K562 (cell line): ENCODE measurements around the gene LAMTOR1. TPM values are rescaled to one million over a fixed set of nuclear protein-coding genes. Genes with fewer than 3 reads are reported as not detected.

Experiments used
- BRD4 ChIP-seq: fragments of 200-600 bp; sonication (generic); IDR thresholded peaks from 2 replicates; pipeline ENCODE4 v1.6.1; 2017; ENCODE audit warnings: inconsistent platforms
- CHD2 ChIP-seq: IDR thresholded peaks from 2 replicates; pipeline ENCODE4 v1.6.1; 2011; ENCODE audit warnings: low read depth, low read length
- CREB1 ChIP-seq, 2 experiments: sonication (generic) in 1 of 2; formaldehyde crosslinking in 1 of 2; IDR thresholded peaks; 2 replicates each; pipeline versions ENCODE4 v1.6.1 to v1.8.0; 2012 to 2022; ENCODE audit warnings: inconsistent platforms in 1 of 2, mild to moderate bottlenecking in 1 of 2, missing genetic modification reagents in 1 of 2, moderate library complexity in 1 of 2
- DACH1 ChIP-seq: fragments of 450-650 bp; IDR thresholded peaks from 2 replicates; pipeline ENCODE4 v1.6.1; 2018; ENCODE audit not compliant: partially characterized antibody
- E2F3 ChIP-seq: fragments of 250-450 bp; sonication (Bioruptor Pico); IDR thresholded peaks from 2 replicates; pipeline ENCODE4 v1.4.0; 2020; ENCODE audit warnings: mild to moderate bottlenecking
- ELF1 ChIP-seq: fragments of 200-800 bp; sonication (Bioruptor generic); IDR thresholded peaks from 2 replicates; pipeline ENCODE4 v1.6.1; 2016; ENCODE audit warnings: missing genetic modification characterization, missing compliant biosample characterization
- ELF2 ChIP-seq: fragments of 250-450 bp; sonication (Bioruptor Pico); IDR thresholded peaks from 2 replicates; pipeline ENCODE4 v1.5.0; 2021; ENCODE audit warnings: mild to moderate bottlenecking
- FOS ChIP-seq: IDR thresholded peaks from 3 replicates; pipeline ENCODE4 v1.6.1; 2011; ENCODE audit not compliant: insufficient read length; ENCODE audit errors: extremely low read depth
- FOSL1 ChIP-seq: fragments of 200-800 bp; sonication (Bioruptor generic); conservative IDR thresholded peaks from 2 replicates; pipeline ENCODE4 v1.6.1; 2016; ENCODE audit warnings: missing genetic modification characterization, missing compliant biosample characterization
- HLTF ChIP-seq: fragments of 450-650 bp; IDR thresholded peaks from 2 replicates; pipeline ENCODE4 v1.6.1; 2016
- IFI16 ChIP-seq: fragments of 250-450 bp; sonication (Bioruptor Pico); IDR thresholded peaks from 2 replicates; pipeline ENCODE4 v2.1.2; 2022; ENCODE audit warnings: mild to moderate bottlenecking, inconsistent platforms
- JUN ChIP-seq, 2 experiments: sonication (generic) in 1 of 2; formaldehyde crosslinking in 1 of 2; IDR thresholded peaks; 2 replicates each; pipeline versions ENCODE4 v1.6.1 to v1.8.0; 2012 to 2022; ENCODE audit warnings: borderline replicate concordance in 2 of 2, mild to moderate bottlenecking in 2 of 2, improper control_type of control experiment in 1 of 2, low read depth in 1 of 2, low read length in 1 of 2, missing genetic modification reagents in 1 of 2
- KAT8 ChIP-seq: fragments of 450-650 bp; IDR thresholded peaks from 2 replicates; pipeline ENCODE4 v1.6.1; 2016; ENCODE audit warnings: low read depth, mild to moderate bottlenecking
- KDM4B ChIP-seq, 2 experiments: fragments of 450-650 bp in 1 of 2; sonication (generic) in 1 of 2; IDR thresholded peaks; 2 replicates each; pipeline ENCODE4 v1.6.1; 2016 to 2017; ENCODE audit warnings: borderline replicate concordance in 2 of 2, antibody characterized with exemption in 1 of 2, low read depth in 1 of 2, mild to moderate bottlenecking in 1 of 2
- MECOM ChIP-seq: fragments of 250-450 bp; sonication (Bioruptor Pico); IDR thresholded peaks from 2 replicates; pipeline ENCODE4 v1.8.0; 2022; ENCODE audit warnings: inconsistent platforms
- MEIS2 ChIP-seq: fragments of 450-650 bp; IDR thresholded peaks from 2 replicates; pipeline ENCODE4 v1.6.1; 2014; ENCODE audit warnings: mild to moderate bottlenecking; ENCODE audit not compliant: partially characterized antibody
- MTA3 ChIP-seq: fragments of 450-650 bp; formaldehyde crosslinking; IDR thresholded peaks from 2 replicates; pipeline ENCODE4 v1.6.1; 2017; ENCODE audit warnings: mild to moderate bottlenecking, borderline replicate concordance
- NCOA1 ChIP-seq: fragments of 450-650 bp; IDR thresholded peaks from 2 replicates; pipeline ENCODE4 v1.6.1; 2016; ENCODE audit warnings: low read depth
- NFE2 ChIP-seq: IDR thresholded peaks from 2 replicates; pipeline ENCODE4 v1.6.1; 2014; ENCODE audit warnings: antibody characterized with exemption, low read depth
- NR4A1 ChIP-seq, 2 experiments: fragments of 250-450 bp in 1 of 2; fragments of 450-650 bp in 1 of 2; sonication (Bioruptor Pico) in 1 of 2; IDR thresholded peaks; 2 replicates each; pipeline versions ENCODE4 v1.4.0 to v1.6.1; 2016 to 2020; ENCODE audit warnings: mild to moderate bottlenecking in 2 of 2, missing compliant biosample characterization in 1 of 2, missing genetic modification characterization in 1 of 2, moderate library complexity in 1 of 2
- RNF2 ChIP-seq: sonication (generic); IDR thresholded peaks from 2 replicates; pipeline ENCODE4 v1.6.1; 2016
- TAF7 ChIP-seq: fragments of 450-650 bp; IDR thresholded peaks from 2 replicates; pipeline ENCODE4 v1.6.1; 2016; ENCODE audit warnings: missing genetic modification characterization, missing compliant biosample characterization
- TEAD4 ChIP-seq, 2 experiments: sonication (generic) in 1 of 2; formaldehyde crosslinking in 1 of 2; IDR thresholded peaks; 2 replicates each; pipeline versions ENCODE4 v1.6.1 to v1.8.0; 2012 to 2022; ENCODE audit warnings: borderline replicate concordance in 1 of 2, inconsistent platforms in 1 of 2, low read length in 1 of 2, mild to moderate bottlenecking in 1 of 2, missing genetic modification reagents in 1 of 2
- ZC3H8 ChIP-seq: fragments of 450-650 bp; IDR thresholded peaks from 2 replicates; pipeline ENCODE4 v1.6.1; 2017
- ZNF175 ChIP-seq: fragments of 200-800 bp; sonication (Bioruptor generic); IDR thresholded peaks from 2 replicates; pipeline ENCODE4 v1.6.1; 2016; ENCODE audit warnings: low read depth, mild to moderate bottlenecking, missing genetic modification characterization, missing compliant biosample characterization
- ZNF830 ChIP-seq: fragments of 250-450 bp; sonication (Bioruptor Pico); IDR thresholded peaks from 2 replicates; pipeline ENCODE4 v1.5.0; 2021; ENCODE audit warnings: mild to moderate bottlenecking
- polyA plus RNA-seq, 8 experiments: library from polyadenylated mRNA; depleted of rRNA in 4 of 8; stranded (reverse) in 5 of 8; unstranded in 3 of 8; fragments of >200 nt; fragmentation: Nextera tagmentation in 2 of 8; fragmentation: Illumina TruSeq in 1 of 8; extraction: Ambion mirVana in 2 of 8; extraction: Trizol in 1 of 8; gene quantifications; 2 replicates each; pipeline versions ENCODE4 v1.2.1 to v1.2.3, GENCODE V29; 2011 to 2014; ENCODE audit warnings: inconsistent platforms in 1 of 8, missing spikeins in 1 of 8
- total RNA-seq, 7 experiments: library from RNA; depleted of rRNA in 6 of 7; stranded (reverse); fragments of >200 nt in 6 of 7; fragmentation: Illumina TruSeq in 2 of 7; extraction: Trizol in 2 of 7; gene quantifications; 2 replicates each; pipeline versions ENCODE4 v1.2.1 to v1.2.3, GENCODE V29; 2011 to 2021; ENCODE audit warnings: low replicate concordance in 1 of 7
- TF ChIP-seq, protein P1 (sequence below): IDR thresholded peaks from 2 replicates; pipeline ENCODE4 v1.6.1; 2016; ENCODE audit warnings: missing genetic modification characterization, missing compliant biosample characterization
- TF ChIP-seq, protein P2 (sequence below): sonication (generic); formaldehyde crosslinking; IDR thresholded peaks from 2 replicates; pipeline ENCODE4 v1.8.0; 2022; ENCODE audit warnings: missing genetic modification reagents, mild to moderate bottlenecking, borderline replicate concordance

The LAMTOR1 gene
- total and polyA plus RNA-seq, 9 of the 15 experiments (the other 6 are each of a cell fraction or from before 2014, with no cell fraction given), result 62.6 to 104 (median 85.3) TPM

DNA sequence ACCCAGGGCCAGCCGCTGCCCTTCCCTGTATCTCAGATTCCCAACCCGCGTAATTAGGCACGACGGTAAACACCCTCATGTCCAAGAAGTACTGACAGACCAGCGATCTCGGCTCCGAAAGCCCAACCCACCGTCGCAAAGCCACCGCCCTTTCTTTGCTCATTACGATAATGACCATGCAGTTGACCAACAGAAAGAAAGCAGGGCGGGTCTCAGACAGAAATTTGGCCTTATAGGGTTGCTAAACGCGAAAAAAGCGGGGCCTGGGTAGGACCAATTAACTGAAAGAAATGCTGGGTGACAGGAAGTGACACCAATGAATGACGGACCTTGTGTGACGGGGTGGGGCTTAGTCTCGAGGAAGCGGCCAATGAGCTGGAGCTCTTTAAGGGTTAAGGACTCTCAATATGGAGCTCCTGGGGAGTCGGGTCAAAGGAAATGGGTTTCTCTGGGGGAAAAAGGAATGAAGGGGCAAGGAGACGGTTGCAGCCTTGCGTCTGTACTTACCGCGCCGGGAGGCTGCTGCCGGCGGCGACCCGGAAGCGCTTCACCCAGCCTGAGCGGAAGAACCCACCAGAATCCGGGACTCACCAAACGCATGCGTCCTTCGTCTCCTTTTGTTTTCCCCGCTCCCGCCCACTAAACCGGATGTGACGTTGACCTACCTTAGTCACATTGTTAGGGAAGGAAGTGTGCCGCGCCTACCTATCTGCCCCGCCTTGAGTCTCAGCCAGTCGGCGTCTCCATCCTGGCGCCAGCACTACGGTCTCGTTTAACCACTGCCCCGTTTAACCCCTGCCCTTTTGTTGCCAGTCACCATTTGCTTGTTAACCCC lies 9.3 kb upstream of the LAMTOR1 start, which contains the start of gene ANAPC15 (continued):
- TF ChIP-seq, protein P1, sequence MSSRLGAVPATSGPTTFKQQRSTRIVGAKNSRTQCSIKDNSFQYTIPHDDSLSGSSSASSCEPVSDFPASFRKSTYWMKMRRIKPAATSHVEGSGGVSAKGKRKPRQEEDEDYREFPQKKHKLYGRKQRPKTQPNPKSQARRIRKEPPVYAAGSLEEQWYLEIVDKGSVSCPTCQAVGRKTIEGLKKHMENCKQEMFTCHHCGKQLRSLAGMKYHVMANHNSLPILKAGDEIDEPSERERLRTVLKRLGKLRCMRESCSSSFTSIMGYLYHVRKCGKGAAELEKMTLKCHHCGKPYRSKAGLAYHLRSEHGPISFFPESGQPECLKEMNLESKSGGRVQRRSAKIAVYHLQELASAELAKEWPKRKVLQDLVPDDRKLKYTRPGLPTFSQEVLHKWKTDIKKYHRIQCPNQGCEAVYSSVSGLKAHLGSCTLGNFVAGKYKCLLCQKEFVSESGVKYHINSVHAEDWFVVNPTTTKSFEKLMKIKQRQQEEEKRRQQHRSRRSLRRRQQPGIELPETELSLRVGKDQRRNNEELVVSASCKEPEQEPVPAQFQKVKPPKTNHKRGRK (tag), result no peak
- TF ChIP-seq IFI16 (CRISPR knock-in tag) (no peak), MEIS2 (peak; percentile 51), CREB1 (IDR thresholded peaks at IDR 0.05) (peak; percentile 76), CREB1 (CRISPR knock-in tag; IDR thresholded peaks at IDR 0.05) (peak; percentile 90), E2F3 (CRISPR knock-in tag) (no peak), ZNF830 (CRISPR knock-in tag) (no peak), RNF2 (no peak), TAF7 (tag) (peak; percentile 74), NCOA1 (0 out of 2 replicates have a peak, but pooled peaks have one; percentile 12), DACH1 (no peak), NFE2 (peak; percentile 48), CHD2 (peak; percentile 56; the same call in 1 of the 2 replicates), TEAD4 (IDR thresholded peaks at IDR 0.05; ENCODE audit: low read length) (peak; percentile 17; the same call in 1 of the 2 replicates), TEAD4 (CRISPR knock-in tag; IDR thresholded peaks at IDR 0.05; ENCODE audit: borderline replicate concordance) (no peak), MTA3 (no peak), ZNF175 (CRISPR knock-in tag) (peak; percentile 4), KDM4B (IDR thresholded peaks at IDR 0.05; ENCODE audit: borderline replicate concordance in 2 of 2, low read depth in 1 of 2) (peak in 1 of 2 experiments; percentile 83; a peak in 1 of 4 replicates), ELF2 (no peak; the same call in 1 of the 2 replicates), ELF1 (tag) (peak; percentile 88), FOS (peak; percentile 87), NR4A1 (CRISPR knock-in tag; IDR thresholded peaks at IDR 0.05) (no peak), NR4A1 (tag; IDR thresholded peaks at IDR 0.05) (no peak), JUN (IDR thresholded peaks at IDR 0.05; ENCODE audit: borderline replicate concordance, low read depth, low read length) (no peak), JUN (CRISPR knock-in tag; IDR thresholded peaks at IDR 0.05; ENCODE audit: borderline replicate concordance) (no peak; the same call in 1 of the 2 replicates), BRD4 (peak; percentile 3; the same call in 1 of the 2 replicates), HLTF (no peak; the same call in 1 of the 2 replicates), KAT8 (no peak), ZC3H8 (no peak), MECOM (CRISPR knock-in tag) (no peak), FOSL1 (tag) (peak; percentile 58)
- TF ChIP-seq, protein P2, sequence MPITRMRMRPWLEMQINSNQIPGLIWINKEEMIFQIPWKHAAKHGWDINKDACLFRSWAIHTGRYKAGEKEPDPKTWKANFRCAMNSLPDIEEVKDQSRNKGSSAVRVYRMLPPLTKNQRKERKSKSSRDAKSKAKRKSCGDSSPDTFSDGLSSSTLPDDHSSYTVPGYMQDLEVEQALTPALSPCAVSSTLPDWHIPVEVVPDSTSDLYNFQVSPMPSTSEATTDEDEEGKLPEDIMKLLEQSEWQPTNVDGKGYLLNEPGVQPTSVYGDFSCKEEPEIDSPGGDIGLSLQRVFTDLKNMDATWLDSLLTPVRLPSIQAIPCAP (CRISPR knock-in tag), result no peak
